Measurements from ENCODE around the gene PRKAR2B. TPM values are rescaled to one million over a fixed set of nuclear protein-coding genes. Genes with fewer than 3 reads are reported as not detected.

The PRKAR2B gene
- polyA plus RNA-seq, 1 donor from 2014 or later = 297 TPM

DNA sequence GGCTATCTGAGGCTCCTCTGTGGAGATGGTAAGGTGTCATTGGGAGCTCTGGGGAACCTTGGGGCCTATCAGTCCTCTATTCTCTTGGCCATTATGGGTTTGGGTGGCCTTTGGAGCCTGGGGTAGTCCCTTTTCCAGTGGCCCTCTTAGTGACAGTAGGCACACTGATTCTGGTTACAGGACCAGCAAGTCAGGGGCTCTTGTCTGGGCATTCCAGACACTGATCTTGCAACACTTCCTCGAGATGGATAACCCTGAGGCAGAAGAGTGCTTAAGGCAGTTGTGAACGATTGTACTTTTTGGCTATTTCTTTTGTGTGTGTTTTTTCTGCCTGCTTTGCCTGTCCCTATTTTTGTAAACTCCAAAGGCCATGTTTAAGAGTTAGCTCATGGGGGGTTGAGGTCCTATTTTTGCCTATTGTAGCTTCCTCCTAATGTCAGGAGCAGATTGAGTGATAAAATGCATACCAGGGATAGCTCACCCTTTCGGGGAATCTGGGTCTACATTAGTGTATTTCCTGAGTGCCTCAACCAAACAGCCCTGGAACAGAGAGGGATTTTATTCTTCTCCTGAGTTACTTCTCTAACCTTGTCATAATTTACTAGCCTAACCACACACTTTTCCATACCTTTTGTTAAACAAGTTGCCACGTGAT lies 61.2 kb downstream of the PRKAR2B start:
- H3K9ac ChIP-seq (ENCODE audit: low read length) = no peak overlapping the region
- no peak overlapping the region for H2AFZ ChIP-seq (ENCODE audit: low read depth, low read length)
- no peaks in the 10 kb centered on the region for H4K20me1 ChIP-seq (ENCODE audit: insufficient read depth)
- H3F3A ChIP-seq (ENCODE audit: insufficient read depth, low read length, poor library complexity, severe bottlenecking) = no peaks in the 10 kb centered on the region
- H3K36me3 ChIP-seq (ENCODE audit: insufficient read depth, low read length) = no peaks in the 10 kb centered on the region
- no peak overlapping the region for H3K27ac ChIP-seq (ENCODE audit: low read length)
- H3K79me2 ChIP-seq (replicated peaks; ENCODE audit: insufficient read depth, low read length) = peaks cover 30% of the 10 kb centered on the region
- no peaks in the 10 kb centered on the region for H3K9me3 ChIP-seq (ENCODE audit: low read length)
- TF ChIP-seq, protein P1, sequence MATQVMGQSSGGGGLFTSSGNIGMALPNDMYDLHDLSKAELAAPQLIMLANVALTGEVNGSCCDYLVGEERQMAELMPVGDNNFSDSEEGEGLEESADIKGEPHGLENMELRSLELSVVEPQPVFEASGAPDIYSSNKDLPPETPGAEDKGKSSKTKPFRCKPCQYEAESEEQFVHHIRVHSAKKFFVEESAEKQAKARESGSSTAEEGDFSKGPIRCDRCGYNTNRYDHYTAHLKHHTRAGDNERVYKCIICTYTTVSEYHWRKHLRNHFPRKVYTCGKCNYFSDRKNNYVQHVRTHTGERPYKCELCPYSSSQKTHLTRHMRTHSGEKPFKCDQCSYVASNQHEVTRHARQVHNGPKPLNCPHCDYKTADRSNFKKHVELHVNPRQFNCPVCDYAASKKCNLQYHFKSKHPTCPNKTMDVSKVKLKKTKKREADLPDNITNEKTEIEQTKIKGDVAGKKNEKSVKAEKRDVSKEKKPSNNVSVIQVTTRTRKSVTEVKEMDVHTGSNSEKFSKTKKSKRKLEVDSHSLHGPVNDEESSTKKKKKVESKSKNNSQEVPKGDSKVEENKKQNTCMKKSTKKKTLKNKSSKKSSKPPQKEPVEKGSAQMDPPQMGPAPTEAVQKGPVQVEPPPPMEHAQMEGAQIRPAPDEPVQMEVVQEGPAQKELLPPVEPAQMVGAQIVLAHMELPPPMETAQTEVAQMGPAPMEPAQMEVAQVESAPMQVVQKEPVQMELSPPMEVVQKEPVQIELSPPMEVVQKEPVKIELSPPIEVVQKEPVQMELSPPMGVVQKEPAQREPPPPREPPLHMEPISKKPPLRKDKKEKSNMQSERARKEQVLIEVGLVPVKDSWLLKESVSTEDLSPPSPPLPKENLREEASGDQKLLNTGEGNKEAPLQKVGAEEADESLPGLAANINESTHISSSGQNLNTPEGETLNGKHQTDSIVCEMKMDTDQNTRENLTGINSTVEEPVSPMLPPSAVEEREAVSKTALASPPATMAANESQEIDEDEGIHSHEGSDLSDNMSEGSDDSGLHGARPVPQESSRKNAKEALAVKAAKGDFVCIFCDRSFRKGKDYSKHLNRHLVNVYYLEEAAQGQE (IDR thresholded peaks at IDR 0.05; ENCODE audit: borderline replicate concordance) = no peak
- TF ChIP-seq, protein P2, sequence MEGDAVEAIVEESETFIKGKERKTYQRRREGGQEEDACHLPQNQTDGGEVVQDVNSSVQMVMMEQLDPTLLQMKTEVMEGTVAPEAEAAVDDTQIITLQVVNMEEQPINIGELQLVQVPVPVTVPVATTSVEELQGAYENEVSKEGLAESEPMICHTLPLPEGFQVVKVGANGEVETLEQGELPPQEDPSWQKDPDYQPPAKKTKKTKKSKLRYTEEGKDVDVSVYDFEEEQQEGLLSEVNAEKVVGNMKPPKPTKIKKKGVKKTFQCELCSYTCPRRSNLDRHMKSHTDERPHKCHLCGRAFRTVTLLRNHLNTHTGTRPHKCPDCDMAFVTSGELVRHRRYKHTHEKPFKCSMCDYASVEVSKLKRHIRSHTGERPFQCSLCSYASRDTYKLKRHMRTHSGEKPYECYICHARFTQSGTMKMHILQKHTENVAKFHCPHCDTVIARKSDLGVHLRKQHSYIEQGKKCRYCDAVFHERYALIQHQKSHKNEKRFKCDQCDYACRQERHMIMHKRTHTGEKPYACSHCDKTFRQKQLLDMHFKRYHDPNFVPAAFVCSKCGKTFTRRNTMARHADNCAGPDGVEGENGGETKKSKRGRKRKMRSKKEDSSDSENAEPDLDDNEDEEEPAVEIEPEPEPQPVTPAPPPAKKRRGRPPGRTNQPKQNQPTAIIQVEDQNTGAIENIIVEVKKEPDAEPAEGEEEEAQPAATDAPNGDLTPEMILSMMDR (IDR thresholded peaks at IDR 0.05; ENCODE audit: poor library complexity, severe bottlenecking) = no peak
- TF ChIP-seq EZH2 (IDR thresholded peaks at IDR 0.05; ENCODE audit: borderline replicate concordance, insufficient read depth, low read length, poor library complexity, severe bottlenecking) (no peak), TAF1 (IDR thresholded peaks at IDR 0.05; ENCODE audit: low read depth) (no peak), MXI1 (conservative IDR thresholded peaks at IDR 0.05; ENCODE audit: poor library complexity, severe bottlenecking) (no peak), EP300 (conservative IDR thresholded peaks at IDR 0.05; ENCODE audit: poor library complexity, severe bottlenecking) (no peak), POLR2AphosphoS5 (IDR thresholded peaks at IDR 0.05) (no peak), RAD21 (conservative IDR thresholded peaks at IDR 0.05) (no peak), SMC3 (conservative IDR thresholded peaks at IDR 0.05; ENCODE audit: poor library complexity) (no peak)
- no peaks in the 10 kb centered on the region for H3K9me2 ChIP-seq (ENCODE audit: insufficient read depth, low read length)
- no peak overlapping the region for H3K4me2 ChIP-seq (ENCODE audit: low read length)
- no peak overlapping the region for H3K4me3 ChIP-seq (ENCODE audit: low read length)
- no peaks in the 10 kb centered on the region for H3K27me3 ChIP-seq (ENCODE audit: insufficient read depth, low read depth, low read length)

DNA sequence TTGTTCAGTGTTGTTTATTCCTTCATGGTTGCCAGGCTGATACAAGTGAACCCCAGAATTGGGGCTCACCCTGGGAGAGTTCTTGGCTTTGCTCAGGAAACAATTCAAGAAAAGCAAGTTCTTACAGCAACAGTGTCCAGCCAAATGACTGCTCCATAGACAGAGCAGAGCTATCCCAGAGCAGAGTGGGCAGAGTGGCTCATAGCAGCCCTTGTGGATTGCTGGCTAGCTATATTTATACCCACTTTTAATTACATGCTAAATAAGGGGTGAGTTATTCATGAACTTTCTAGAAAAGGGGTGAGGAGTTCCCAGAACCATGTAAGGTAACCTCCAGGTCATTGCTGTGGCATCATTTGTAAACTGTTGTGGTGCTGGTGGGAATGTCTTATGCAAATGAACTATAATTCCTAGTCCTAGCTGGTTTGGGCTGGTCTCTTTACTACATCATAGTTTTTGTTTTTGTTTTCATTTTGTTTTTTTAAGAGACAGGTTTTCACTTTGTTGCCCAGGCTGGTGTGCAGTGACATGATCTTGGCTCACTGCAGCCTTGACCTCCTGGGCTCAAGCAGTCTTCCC lies 64.4 kb downstream of the PRKAR2B start:
- Histone ChIP-seq H3K27me3 (ENCODE audit: insufficient read depth, low read depth, low read length) (no peaks in the 10 kb centered on the region), H4K20me1 (ENCODE audit: insufficient read depth) (no peaks in the 10 kb centered on the region)

More for the DNA sequence above, 64.4 kb downstream of the PRKAR2B start:
- Histone ChIP-seq H3K9me3 (ENCODE audit: low read length) (no peaks in the 10 kb centered on the region), H3F3A (ENCODE audit: insufficient read depth, low read length, poor library complexity, severe bottlenecking) (no peaks in the 10 kb centered on the region), H3K27ac (ENCODE audit: low read length) (no peak overlapping the region), H3K36me3 (ENCODE audit: insufficient read depth, low read length) (no peaks in the 10 kb centered on the region), H3K9ac (ENCODE audit: low read length) (no peak overlapping the region), H3K4me3 (ENCODE audit: low read length) (no peak overlapping the region), H3K79me2 (replicated peaks; ENCODE audit: insufficient read depth, low read length) (peaks cover 25% of the 10 kb centered on the region), H2AFZ (ENCODE audit: low read depth, low read length) (no peak overlapping the region), H3K9me2 (ENCODE audit: insufficient read depth, low read length) (no peaks in the 10 kb centered on the region), H3K4me2 (ENCODE audit: low read length) (no peak overlapping the region)
- TF ChIP-seq TAF1 (IDR thresholded peaks at IDR 0.05; ENCODE audit: low read depth) (no peak), EP300 (conservative IDR thresholded peaks at IDR 0.05; ENCODE audit: poor library complexity, severe bottlenecking) (no peak)
